Measurements from ENCODE around the gene PGBD5. TPM values are rescaled to one million over a fixed set of nuclear protein-coding genes. Genes with fewer than 3 reads are reported as not detected.
A peak's percentile ranks its signal among the peaks of the same experiment; 100 is the strongest.
"Not testable (repeated sequence)": the region's sequence is repeated elsewhere in the genome, so short reads cannot be mapped to it uniquely, and the experiment has no call there.

Gene PGBD5
- 0.76 and 0.98 TPM in 2 replicates for total RNA-seq (2014; rRNA removed; shearing (Covaris generic))

DNA sequence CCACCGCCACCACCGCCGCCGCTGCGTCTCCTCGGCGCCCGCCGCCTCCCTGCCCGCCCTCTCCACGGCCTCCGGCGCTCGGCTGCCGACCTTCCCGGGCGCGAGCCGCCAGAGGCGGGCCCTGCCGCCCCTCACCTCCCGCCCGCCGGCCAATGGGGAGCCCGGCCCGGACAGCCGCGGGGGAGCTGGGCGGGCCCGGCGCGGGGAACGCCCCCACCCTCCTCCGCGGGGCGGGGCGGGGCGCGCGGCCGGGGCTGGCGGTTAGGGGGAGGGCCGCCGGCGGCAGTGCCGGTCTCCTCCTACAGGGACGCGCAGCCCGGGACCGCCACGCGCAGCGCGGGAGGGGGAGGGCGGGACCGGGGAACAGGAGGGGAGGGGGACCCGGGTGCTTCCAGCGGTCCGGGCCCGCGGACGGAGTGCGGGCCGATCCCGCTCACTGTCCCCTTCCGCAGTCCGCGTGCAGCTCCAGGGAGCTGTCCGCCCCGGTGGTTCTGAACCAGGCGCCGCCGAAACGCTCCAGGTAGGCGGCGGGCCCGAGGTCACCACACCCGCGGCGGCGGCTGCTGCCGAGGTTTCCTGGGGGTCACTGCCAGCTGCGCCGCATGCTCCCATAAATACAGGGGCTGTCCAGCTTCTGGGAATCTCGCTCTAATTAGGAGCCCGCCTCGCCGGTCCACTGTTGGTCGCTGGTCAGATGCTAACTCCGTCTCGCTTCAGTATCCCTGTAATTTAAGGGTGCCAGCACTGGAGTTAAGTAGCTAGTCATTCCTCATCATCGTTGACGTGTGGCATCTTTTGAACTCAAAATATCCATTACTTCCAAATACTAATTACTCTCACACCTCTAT, at the start of gene PGBD5:
PGBD5 (minus strand) TSS at position 87 of the 848 bp plus-strand sequence. CDS start 404 bp downstream, outside the sequence.
- peak; percentile 61 for DNase-seq (ENCODE audit: low read depth)

GRCh38 chr1:230474924-230475323, 48.8 kb upstream of the PGBD5 start:
- DNase-seq (ENCODE audit: low read depth) = not testable (repeated sequence)

- not testable (repeated sequence) for DNase-seq (ENCODE audit: low read depth)
These were observed 44.6 kb upstream of the PGBD5 start for GRCh38 chr1:230470750-230471149.

DNA sequence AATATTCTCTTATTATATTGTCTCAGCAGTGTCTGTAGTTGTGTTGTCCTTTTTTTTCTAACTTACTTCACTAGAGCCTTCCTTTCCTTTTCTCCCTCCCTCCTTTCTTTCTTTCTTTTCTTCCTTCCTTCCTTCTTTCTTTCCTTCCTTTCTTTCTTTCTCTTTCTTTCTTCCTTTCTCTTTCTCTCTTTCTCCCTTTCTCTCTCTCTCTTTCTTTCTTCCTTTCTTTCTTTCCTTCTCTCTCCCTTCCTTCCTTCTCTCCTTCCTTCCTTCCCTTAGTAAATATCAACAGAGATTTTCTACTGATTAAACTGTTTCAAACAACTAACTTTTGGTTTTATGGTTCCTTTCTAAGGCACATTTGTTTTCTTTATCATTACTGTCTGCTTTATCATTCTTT, 43.1 kb upstream of the PGBD5 start:
- DNase-seq (ENCODE audit: low read depth) = no peak

DNA sequence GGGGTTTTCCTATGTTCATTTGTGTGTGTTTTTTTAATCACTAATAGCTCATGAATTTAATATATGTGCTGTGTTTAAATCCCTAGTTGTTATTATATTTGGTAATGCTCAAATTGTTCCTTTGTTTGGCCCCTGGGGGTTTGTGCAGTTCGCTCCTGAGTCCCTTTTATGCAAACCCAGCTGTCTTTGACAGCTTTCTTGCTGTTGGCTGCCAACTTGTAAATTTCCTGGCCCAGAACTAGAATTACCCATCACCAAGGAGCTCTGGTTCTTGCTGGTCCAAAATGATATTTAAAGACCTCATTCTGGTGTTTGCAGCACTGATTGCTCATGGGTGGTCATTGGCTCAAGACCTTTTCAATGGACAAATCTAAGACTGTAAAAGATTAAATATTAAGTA, 39.6 kb upstream of the PGBD5 start:
- DNase-seq (ENCODE audit: low read depth) = no peak

GRCh38 chr1:230464671-230465070, 38.5 kb upstream of the PGBD5 start:
- peak; percentile 7 for DNase-seq (ENCODE audit: low read depth)

GRCh38 chr1:230463760-230464159, 37.6 kb upstream of the PGBD5 start:
- DNase-seq (ENCODE audit: low read depth) = no peak

DNA sequence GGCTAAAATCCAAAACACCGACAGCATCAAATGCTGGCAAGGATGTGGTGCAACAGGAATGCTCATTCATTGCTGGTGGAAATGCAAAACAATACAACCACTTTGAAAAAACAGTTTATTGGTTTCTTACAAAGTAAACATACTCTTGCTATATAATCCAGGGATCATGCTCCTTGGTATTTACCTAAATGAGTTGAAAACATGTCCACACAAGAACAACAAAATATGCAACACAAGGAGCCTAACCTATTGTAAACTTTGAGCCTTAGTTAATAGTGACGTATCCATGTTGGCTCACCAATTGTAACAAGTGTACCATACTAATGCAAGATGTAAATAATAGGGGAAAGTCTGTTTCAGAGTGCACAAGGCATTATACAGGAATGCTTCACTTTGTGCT, 37.2 kb upstream of the PGBD5 start:
- no peak for DNase-seq (ENCODE audit: low read depth)

GRCh38 chr1:230459465-230459864, 33.3 kb upstream of the PGBD5 start:
- DNase-seq (ENCODE audit: low read depth) = peak; percentile 91

- DNase-seq (ENCODE audit: low read depth) = peak; percentile 66
These were observed 32.4 kb upstream of the PGBD5 start for GRCh38 chr1:230458509-230458908.

GRCh38 chr1:230456478-230456877, 30.3 kb upstream of the PGBD5 start:
- no peak for DNase-seq (ENCODE audit: low read depth)

DNA sequence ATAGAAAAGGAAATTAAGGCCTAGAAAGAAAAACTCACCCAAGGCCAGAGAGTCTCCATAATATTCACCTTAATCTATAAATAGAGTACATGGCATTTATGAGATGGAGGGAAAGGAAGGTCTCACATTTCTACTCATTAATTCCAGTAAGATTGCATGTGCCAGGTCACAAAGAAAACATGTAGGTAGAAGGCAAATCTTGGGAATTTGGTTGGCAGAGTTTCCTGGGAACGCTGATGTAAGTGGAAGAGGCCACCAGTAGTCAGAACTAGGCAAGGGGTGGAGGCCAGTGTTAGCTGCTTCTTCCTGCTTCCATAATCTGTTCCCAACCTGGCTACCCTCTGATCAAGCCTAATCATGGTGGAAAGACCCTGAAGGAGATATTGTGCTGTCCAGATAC, 29.2 kb upstream of the PGBD5 start:
- DNase-seq (ENCODE audit: low read depth) = no peak

- DNase-seq (ENCODE audit: low read depth) = no peak
These were observed 27.2 kb upstream of the PGBD5 start for GRCh38 chr1:230453377-230453776.

DNA sequence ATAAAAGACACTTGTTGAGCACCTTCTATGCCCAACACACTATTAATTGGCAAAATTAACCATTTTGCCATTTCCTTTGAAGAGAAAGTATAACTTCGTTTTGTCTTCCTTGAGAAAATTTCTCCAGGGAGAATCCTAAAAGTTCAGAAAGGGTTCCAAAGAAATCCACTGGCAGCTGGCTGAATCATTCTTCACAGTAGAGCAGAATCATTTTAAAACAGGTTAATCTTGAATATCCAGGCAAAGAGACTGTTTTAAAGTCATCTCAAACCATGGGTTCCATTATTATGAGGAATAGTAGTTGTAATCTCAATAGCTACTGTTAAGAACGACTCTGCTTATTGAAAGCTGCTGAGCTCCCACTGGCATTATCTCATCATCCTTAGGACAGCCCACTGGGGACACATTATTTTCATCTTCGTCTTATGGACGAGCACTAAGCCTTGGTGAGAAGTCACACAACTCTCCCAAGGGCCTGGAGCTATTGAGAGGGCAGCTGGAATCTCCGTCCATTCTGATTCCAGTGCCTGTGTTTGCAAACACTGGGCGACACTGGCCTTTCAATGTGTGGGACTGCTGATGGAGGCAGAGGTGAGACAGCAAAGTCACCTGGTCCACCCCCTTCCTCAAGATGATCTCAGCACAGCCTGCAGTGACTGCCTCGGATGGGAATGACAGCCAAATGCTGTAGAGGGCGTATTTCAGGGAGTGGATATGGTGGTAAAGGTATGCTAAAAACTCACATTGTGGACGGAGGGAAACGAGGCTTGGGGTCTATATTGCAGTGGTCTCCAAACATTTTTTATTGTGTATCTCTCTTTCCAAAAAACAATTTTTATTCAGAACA, 15.3 kb upstream of the PGBD5 start:
- DNase-seq (ENCODE audit: low read depth) = no peak

DNA sequence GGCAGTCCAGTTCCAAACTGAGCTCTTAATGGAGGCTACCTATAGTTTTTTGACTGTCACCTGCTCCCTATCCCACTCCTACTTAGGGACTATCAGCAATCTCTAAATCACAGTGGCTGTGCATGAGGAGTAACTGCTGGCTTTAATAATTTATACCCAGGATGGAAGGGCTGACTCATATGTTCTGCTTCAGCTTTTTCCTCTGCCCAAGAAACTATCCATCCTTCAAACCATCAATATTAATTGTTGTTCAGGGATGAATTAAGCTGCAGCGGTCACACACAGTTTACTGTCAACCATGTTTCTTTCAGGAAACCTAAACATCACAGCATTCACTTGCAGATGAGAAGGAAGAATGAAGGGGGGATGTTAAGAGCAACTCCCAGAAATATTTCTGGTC, 9.0 kb upstream of the PGBD5 start:
- DNase-seq (ENCODE audit: low read depth) = no peak

DNA sequence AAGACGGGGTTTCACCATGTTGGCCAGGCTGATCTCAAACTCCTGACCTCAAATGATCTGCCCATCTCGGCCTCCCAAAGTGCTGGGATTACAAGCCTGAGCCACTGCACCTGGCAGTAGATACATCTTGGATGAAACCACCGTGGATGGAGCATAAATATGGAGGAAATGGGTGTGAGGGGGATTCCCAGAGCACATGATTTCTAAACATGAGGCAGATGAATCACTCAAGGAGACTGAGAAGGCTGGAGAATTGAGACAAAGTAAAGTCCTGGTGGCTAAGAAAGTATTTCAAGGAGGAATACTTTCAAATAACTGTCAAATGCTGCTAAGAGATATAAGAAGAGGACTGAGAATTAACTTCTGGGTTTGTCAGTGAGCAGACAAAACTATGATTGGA, 5.4 kb upstream of the PGBD5 start:
- DNase-seq (ENCODE audit: low read depth) = no peak

DNA sequence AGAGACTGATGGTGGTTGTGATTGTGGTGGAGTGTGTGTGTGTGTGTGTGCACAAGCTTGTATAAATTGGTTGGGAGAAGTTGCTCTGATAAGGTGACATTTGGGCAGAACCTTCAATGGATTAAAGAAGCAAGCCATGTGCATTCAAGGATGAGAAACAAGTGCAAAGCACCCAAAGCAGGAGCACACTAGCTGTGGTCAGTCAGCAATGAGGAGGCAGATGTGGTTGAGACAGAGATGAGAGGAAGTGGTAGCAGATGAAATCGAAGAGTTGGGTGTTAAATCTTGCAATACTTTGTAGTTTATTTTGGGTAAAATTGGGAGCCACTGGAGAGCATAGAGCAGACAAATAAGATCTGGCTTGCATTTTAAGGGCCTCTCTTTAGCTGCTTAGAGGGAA, 4.4 kb upstream of the PGBD5 start:
- DNase-seq (ENCODE audit: low read depth) = no peak

DNA sequence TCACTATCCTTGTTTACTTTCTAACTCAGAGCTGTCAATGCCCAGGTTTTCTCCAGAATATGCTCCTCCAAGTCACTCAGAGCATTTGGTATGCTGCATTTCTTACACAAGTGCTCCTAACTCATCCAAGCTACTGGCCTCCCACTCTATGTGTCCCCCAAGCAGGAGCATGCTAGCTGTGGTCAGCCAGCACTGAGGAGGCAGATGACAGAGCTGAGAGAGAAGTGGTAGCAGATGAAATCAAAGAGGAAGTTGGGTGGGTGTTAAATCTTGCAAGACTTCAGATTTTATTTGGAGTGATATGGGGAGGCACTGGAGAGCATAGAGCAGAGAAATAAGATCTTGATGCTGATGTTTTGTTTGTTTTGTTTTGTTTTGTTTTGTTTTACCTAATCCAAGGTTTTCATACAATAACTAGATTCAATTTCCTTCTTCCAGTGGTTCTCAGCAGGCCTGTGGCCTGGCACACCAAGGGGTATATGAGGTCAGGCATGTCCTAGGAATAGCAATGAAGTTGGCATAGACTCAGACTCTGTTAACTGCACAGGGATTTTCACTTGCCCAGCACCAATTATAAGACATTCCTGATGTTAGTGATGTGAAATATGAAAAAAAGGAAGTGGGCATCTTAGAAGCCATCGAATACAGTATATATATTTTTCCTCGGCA, 3.1 kb upstream of the PGBD5 start:
- no peak for DNase-seq (ENCODE audit: low read depth)

- DNase-seq (ENCODE audit: low read depth) = no peak
These were observed 1.8 kb upstream of the PGBD5 start for GRCh38 chr1:230427981-230428380.

DNA sequence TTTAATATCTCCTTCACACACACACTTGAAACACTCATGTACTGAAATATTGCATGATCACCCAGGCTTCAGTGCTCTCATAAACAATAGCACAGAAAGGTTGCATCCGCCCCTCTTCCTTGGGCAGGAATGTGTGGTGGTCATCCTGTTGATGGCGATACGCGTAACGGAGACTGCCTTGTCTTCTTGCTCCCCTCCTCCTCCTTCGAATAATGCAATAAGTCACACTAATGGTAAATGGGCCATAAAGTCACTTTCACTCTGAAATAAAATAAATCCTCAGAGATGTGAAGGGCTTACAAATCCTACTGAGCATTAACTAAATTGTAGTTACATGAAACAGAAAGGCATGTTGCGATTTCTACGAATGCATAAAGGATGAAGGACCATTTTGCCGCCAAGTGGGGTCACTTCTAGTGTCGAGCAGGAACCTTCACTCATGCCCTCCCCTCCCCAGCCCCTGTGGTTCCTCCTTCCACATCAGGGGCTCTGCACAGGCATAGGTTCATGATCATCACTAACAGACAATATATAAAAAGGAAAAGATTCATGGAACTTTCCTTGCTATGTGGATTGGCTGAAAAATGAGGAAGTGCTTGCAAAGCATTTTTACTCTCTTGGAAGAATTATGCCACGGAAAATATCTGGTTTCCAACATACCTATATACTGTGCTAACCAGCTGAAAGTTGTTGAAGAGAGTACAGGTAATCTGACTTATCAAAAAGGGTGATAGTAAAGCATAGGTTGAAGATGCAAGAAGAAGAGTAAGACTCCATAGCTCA, 1.2 kb upstream of the PGBD5 start:
- DNase-seq (ENCODE audit: low read depth) = no peak
